ENCODE results near the gene BCL2A1. TPM values are rescaled to one million over a fixed set of nuclear protein-coding genes. Genes with fewer than 3 reads are reported as not detected.
"Not testable (repeated sequence)": the region's sequence is repeated elsewhere in the genome, so short reads cannot be mapped to it uniquely, and the experiment has no call there.

Gene BCL2A1
- total and polyA plus RNA-seq, 2 donors (not counting 1 experiment from before 2014, with no cell fraction given): 33.8 to 49.2 TPM

- Mint-ChIP-seq H3K27me3 (peaks cover 6% of the 10 kb centered on the region), H3K9me3 (ENCODE audit: insufficient read depth) (no peaks in the 10 kb centered on the region), H3K4me1 (no peaks in the 10 kb centered on the region), H3K27ac (no peak overlapping the region), H3K4me3 (no peak overlapping the region)
- Histone ChIP-seq H3K4me1 (ENCODE audit: control insufficient read depth in 2 of 2, insufficient read depth in 2 of 2, low read length in 2 of 2) (no peaks in the 10 kb centered on the region), H3K27me3 (replicated peaks in 1 of 4; ENCODE audit: control extremely low read depth in 1 of 4, control insufficient read depth in 3 of 4, insufficient read depth in 4 of 4, low read length in 3 of 4) (no peaks in the 10 kb centered on the region), H2AFZ (ENCODE audit: insufficient read depth, low read depth, low read length, poor library complexity, severe bottlenecking) (no peak overlapping the region), H3K4me3 (ENCODE audit: control extremely low read depth in 1 of 5, extremely low read depth in 1 of 5, insufficient read depth in 1 of 5, low read depth in 2 of 5, low read length in 4 of 5) (no peak overlapping the region), H3K36me3 (replicated peaks in 1 of 2; ENCODE audit: control extremely low read depth in 1 of 2, control insufficient read depth in 1 of 2, extremely low read depth in 1 of 2, insufficient read depth in 2 of 2, low read length in 1 of 2) (no peaks in the 10 kb centered on the region), H3K27ac (ENCODE audit: low read length in 2 of 2) (no peak overlapping the region), H3K79me2 (ENCODE audit: control insufficient read depth, insufficient read depth, low read length) (no peaks in the 10 kb centered on the region), H3K9me3 (ENCODE audit: control extremely low read depth in 1 of 3, control insufficient read depth in 2 of 3, insufficient read depth in 1 of 3, low read length in 2 of 3) (no peaks in the 10 kb centered on the region), H4K20me1 (ENCODE audit: control insufficient read depth, insufficient read depth, low read length, poor library complexity, severe bottlenecking) (no peaks in the 10 kb centered on the region), H3K9ac (ENCODE audit: low read length) (no peak overlapping the region), H3K4me2 (replicated peaks; ENCODE audit: low read depth, low read length, poor library complexity, severe bottlenecking) (no peak overlapping the region)
- intact Hi-C loops (cut with micrococcal nuclease): no loop called here
- POLR2A ChIA-PET: no interaction called here
- DNase-seq (no peak), ATAC-seq (ENCODE audit: low read depth) (no peak)
- no CpG with 5 or more reads among the region's 4 CpGs for WGBS (ENCODE audit: insufficient coverage)
- TF ChIP-seq EZH2 (IDR thresholded peaks at IDR 0.05; ENCODE audit: borderline replicate concordance, insufficient read depth, low read depth, low read length, poor library complexity, severe bottlenecking) (no peak), CTCF (IDR thresholded peaks at IDR 0.05) (no peak)
- CTCF ChIA-PET: no interaction called here
These were observed 31.6 kb downstream of the BCL2A1 start for GRCh38 chr15:79939399-79939798.

GRCh38 chr15:79938143-79938542 lies 32.9 kb downstream of the BCL2A1 start:
- POLR2A ChIA-PET: no interaction called here
- DNase-seq: no peak
- H3K27me3 Mint-ChIP-seq: peaks cover 11% of the 10 kb centered on the region
- ATAC-seq (ENCODE audit: low read depth): no peak
- Histone ChIP-seq H4K20me1 (ENCODE audit: control insufficient read depth, insufficient read depth, low read length, poor library complexity, severe bottlenecking) (no peaks in the 10 kb centered on the region), H3K4me3 (ENCODE audit: control extremely low read depth in 1 of 5, extremely low read depth in 1 of 5, insufficient read depth in 1 of 5, low read depth in 2 of 5, low read length in 4 of 5) (no peak overlapping the region), H3K9me3 (ENCODE audit: control extremely low read depth in 1 of 3, control insufficient read depth in 2 of 3, insufficient read depth in 1 of 3, low read length in 2 of 3) (no peaks in the 10 kb centered on the region), H3K27me3 (replicated peaks in 1 of 4; ENCODE audit: control extremely low read depth in 1 of 4, control insufficient read depth in 3 of 4, insufficient read depth in 4 of 4, low read length in 3 of 4) (no peaks in the 10 kb centered on the region), H2AFZ (ENCODE audit: insufficient read depth, low read depth, low read length, poor library complexity, severe bottlenecking) (no peak overlapping the region), H3K4me1 (ENCODE audit: control insufficient read depth in 2 of 2, insufficient read depth in 2 of 2, low read length in 2 of 2) (no peaks in the 10 kb centered on the region), H3K27ac (ENCODE audit: low read length in 2 of 2) (no peak overlapping the region), H3K4me2 (replicated peaks; ENCODE audit: low read depth, low read length, poor library complexity, severe bottlenecking) (no peak overlapping the region), H3K79me2 (ENCODE audit: control insufficient read depth, insufficient read depth, low read length) (no peaks in the 10 kb centered on the region), H3K9ac (ENCODE audit: low read length) (no peak overlapping the region), H3K36me3 (replicated peaks in 1 of 2; ENCODE audit: control extremely low read depth in 1 of 2, control insufficient read depth in 1 of 2, extremely low read depth in 1 of 2, insufficient read depth in 2 of 2, low read length in 1 of 2) (no peaks in the 10 kb centered on the region)
- TF ChIP-seq CTCF (IDR thresholded peaks at IDR 0.05) (no peak), EZH2 (IDR thresholded peaks at IDR 0.05; ENCODE audit: borderline replicate concordance, insufficient read depth, low read depth, low read length, poor library complexity, severe bottlenecking) (no peak)
- H3K9me3 Mint-ChIP-seq (ENCODE audit: insufficient read depth): no peaks in the 10 kb centered on the region
- no peak overlapping the region for H3K27ac Mint-ChIP-seq
- H3K4me1 Mint-ChIP-seq: no peaks in the 10 kb centered on the region
- CTCF ChIA-PET: no interaction called here
- no CpG with 5 or more reads among the region's 1 CpG for WGBS (ENCODE audit: insufficient coverage)
- no peak overlapping the region for H3K4me3 Mint-ChIP-seq
- intact Hi-C loops (cut with micrococcal nuclease): no loop called here

- CTCF ChIA-PET; H3K4me1 Mint-ChIP-seq; H3K27me3 ChIP-seq (replicated peaks in 1 of 4; ENCODE audit: control extremely low read depth in 1 of 4, control insufficient read depth in 3 of 4, insufficient read depth in 4 of 4, low read length in 3 of 4); POLR2A ChIA-PET; DNase-seq; H3K36me3 ChIP-seq (replicated peaks in 1 of 2; ENCODE audit: control extremely low read depth in 1 of 2, control insufficient read depth in 1 of 2, extremely low read depth in 1 of 2, insufficient read depth in 2 of 2, low read length in 1 of 2); H3K27ac ChIP-seq (ENCODE audit: low read length in 2 of 2); H3K27ac Mint-ChIP-seq; intact Hi-C loops (cut with micrococcal nuclease); H3K4me3 Mint-ChIP-seq; H3K9me3 ChIP-seq (ENCODE audit: control extremely low read depth in 1 of 3, control insufficient read depth in 2 of 3, insufficient read depth in 1 of 3, low read length in 2 of 3); H2AFZ ChIP-seq (ENCODE audit: insufficient read depth, low read depth, low read length, poor library complexity, severe bottlenecking); H3K4me3 ChIP-seq (ENCODE audit: control extremely low read depth in 1 of 5, extremely low read depth in 1 of 5, insufficient read depth in 1 of 5, low read depth in 2 of 5, low read length in 4 of 5); H3K9me3 Mint-ChIP-seq (ENCODE audit: insufficient read depth); H4K20me1 ChIP-seq (ENCODE audit: control insufficient read depth, insufficient read depth, low read length, poor library complexity, severe bottlenecking); H3K4me1 ChIP-seq (ENCODE audit: control insufficient read depth in 2 of 2, insufficient read depth in 2 of 2, low read length in 2 of 2); H3K79me2 ChIP-seq (ENCODE audit: control insufficient read depth, insufficient read depth, low read length); H3K4me2 ChIP-seq (replicated peaks; ENCODE audit: low read depth, low read length, poor library complexity, severe bottlenecking); H3K9ac ChIP-seq (ENCODE audit: low read length); ATAC-seq (ENCODE audit: low read depth): not testable (repeated sequence)
- peaks cover 16% of the 10 kb centered on the region for H3K27me3 Mint-ChIP-seq
- 100% methylated on average over 3 of the region's 7 CpGs for WGBS (ENCODE audit: insufficient coverage)
These were observed 35.3 kb downstream of the BCL2A1 start for GRCh38 chr15:79935556-79936201.

All from B cell (primary cell).